Measurements from ENCODE around the gene ZNF410.
A peak's percentile ranks its signal among the peaks of the same experiment; 100 is the strongest.

Gene ZNF410

DNA sequence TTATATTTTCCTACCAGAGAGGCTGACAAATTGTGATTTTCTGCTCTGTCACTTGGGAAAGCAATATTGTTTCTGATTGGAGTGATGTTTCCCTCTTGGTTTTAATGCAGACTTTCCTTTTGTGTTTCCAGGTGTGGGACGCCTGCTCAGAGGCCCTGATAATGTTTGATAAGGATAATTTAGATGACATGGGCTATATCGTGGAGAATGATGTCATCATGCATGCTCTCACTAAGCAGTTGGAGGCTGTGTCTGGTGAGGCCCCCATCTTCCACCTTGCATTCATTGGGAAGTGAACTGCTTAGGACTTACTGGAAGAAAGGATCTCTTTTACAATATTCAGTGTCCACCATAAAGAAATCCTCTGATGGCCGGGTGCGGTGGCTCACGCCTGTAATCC is 69.0 kb downstream of the ZNF410 start:
- DNase-seq (ENCODE audit: low read depth), result no peak

DNA sequence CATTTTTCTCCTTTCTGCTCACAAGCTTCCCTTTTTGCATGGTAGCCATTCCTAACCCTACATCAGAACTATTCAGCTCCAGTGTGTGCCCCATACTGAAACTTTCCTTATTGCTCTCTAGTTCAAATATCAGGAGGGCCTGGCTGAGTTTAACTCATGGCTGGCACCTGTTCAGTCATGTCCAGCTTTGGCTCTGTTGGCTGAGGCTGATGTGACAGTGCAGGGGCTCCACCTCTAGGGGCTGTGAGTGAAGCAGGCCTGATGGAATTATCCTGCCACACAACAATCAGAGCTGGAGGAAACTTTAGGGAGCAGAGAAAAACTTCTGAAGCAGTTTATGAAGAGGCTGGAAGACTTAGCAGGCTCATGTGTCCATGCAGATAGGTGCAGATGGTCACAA is 71.9 kb downstream of the ZNF410 start:
- DNase-seq (ENCODE audit: low read depth), result no peak

DNA sequence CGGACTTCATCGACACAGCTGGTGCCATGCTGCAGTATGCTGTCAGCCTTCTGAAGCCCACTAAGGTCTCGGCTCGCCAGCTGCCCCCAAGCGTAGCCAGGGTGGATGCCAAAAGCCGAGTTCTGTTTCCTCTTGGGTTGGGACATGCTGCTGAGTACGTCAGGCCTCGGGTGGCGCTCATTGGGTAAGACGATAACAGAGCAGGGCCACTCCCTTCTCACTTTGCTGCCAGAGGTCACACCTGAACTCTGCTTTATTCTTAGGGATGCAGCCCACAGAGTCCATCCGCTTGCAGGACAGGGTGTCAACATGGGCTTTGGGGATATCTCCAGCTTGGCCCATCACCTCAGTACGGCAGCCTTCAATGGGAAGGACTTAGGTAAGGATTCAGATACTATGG is 74.5 kb downstream of the ZNF410 start:
- DNase-seq (ENCODE audit: low read depth), result no peak

DNA sequence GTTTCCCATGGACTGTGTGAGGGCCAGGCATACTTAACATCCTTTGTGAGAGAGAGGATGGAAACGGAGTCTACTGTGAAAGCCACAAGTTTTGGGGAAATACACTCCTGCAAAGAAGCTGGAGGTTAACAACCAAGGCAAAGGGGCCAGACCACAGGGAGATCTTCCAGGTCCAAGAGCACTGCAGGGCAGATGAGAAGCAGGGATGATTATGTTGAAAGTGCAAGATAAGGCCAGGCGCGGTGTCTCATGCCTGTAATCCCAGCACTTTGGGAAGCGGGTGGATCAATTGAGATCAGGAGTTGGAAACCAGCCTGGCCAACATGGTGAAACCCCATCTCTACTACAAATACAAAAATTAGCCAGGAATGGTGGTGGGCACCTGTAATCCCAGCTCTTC is 78.6 kb downstream of the ZNF410 start:
- DNase-seq (ENCODE audit: low read depth), result no peak

DNA sequence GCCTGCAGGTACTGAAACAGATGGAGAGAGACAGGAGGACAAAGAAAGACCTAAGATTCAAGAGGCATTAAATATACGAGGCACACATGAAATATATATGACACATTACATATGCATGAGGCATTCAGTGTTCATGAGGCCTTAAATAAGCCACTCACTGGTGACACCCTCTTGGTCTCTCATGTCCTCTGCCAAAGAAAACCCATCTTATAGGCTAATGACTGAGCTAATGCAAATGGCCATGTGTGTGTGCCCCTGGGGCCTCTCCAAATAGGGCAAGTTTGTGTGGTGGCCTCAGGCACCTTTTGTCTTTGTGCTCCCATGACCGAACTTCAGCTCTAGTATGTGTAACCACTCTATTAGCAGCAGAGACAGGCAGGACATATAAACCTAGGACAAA is 82.2 kb downstream of the ZNF410 start:
- DNase-seq (ENCODE audit: low read depth), result no peak

DNA sequence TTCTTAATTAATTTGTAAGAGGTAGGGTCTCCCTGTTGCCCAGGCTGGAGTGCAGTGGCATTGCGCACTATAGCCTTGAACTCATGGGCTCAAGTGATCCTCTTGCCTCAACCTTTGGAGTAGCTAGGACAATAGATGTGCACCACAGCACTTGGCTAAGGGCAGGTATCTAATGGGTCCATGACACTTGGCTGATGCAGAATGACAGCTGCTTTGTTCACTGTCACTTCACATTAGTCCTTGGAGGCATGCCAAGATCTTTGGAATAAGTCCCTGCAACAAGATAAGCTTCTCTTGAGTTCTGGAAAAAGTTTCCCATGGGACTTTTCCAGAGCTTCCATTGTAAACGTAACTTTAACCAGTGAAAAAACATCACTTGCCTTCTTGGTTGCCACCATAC is 86.8 kb downstream of the ZNF410 start:
- DNase-seq (ENCODE audit: low read depth), result no peak

DNA sequence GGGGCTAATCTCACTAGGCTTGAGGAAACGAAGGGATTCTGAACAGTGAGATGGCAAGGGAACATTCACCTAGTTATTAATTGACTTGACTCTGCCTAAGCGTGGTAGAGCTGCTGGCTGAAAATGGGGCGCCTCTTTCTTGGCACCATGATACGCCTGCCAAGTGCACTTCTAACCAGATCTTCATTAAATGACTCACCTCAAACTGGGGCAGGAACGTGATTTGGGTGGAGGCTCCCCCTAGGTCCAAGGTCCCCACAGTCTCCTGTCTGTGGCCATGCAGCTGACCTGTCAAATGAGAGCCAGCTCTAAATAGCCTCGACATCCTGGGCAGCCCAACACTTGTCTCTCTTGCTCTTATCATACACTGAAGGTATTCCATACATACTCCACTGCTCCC is 89.5 kb downstream of the ZNF410 start:
- no peak for DNase-seq (ENCODE audit: low read depth)

DNA sequence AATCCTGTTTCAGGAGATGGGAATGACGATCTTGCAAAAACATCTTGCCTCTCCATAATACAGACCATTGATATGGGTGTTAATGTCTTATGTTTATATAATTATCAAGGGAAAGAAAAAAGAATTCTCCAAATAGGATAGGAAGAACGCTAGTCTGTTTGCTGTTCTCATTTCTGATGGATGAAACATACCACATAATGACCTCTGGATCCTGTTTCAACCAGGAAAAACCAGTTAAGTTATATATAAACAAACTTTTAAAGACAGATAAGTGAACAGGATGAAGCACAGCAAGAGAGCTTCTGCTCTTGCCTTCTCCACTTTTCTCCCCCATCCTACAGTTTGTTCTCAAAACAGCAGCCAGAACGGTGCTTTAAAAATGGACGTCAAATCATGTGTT is 91.2 kb downstream of the ZNF410 start:
- peak; percentile 3 for DNase-seq (ENCODE audit: low read depth)

Data from fibroblast of gingiva (primary cell).